Esophagus squamous epithelium (tissue), 4 donors: ENCODE data around the gene SLC30A7.

ENCODE experiments used
- POLR2A ChIP-seq, 4 donors: fragments of 450-650 bp; IDR thresholded peaks; one replicate each; pipeline ENCODE4 v1.6.1; 2017; ENCODE audit warnings: antibody characterized with exemption in 4 of 4, mild to moderate bottlenecking in 4 of 4, moderate library complexity in 3 of 4
- TF ChIP-seq, protein P1 (sequence below), 6 experiments: fragments of 450-650 bp in 4 of 6; fragments of 200-600 bp in 2 of 6; sonication (generic) in 2 of 6; IDR thresholded peaks; one replicate each; pipeline ENCODE4 v1.5.1; 2016 to 2019; ENCODE audit warnings: antibody characterized with exemption in 6 of 6, mild to moderate bottlenecking in 4 of 6, moderate library complexity in 4 of 6

- TF ChIP-seq POLR2A (IDR thresholded peaks at IDR 0.05) = no peak
- TF ChIP-seq, protein P1, sequence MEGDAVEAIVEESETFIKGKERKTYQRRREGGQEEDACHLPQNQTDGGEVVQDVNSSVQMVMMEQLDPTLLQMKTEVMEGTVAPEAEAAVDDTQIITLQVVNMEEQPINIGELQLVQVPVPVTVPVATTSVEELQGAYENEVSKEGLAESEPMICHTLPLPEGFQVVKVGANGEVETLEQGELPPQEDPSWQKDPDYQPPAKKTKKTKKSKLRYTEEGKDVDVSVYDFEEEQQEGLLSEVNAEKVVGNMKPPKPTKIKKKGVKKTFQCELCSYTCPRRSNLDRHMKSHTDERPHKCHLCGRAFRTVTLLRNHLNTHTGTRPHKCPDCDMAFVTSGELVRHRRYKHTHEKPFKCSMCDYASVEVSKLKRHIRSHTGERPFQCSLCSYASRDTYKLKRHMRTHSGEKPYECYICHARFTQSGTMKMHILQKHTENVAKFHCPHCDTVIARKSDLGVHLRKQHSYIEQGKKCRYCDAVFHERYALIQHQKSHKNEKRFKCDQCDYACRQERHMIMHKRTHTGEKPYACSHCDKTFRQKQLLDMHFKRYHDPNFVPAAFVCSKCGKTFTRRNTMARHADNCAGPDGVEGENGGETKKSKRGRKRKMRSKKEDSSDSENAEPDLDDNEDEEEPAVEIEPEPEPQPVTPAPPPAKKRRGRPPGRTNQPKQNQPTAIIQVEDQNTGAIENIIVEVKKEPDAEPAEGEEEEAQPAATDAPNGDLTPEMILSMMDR (IDR thresholded peaks at IDR 0.05) = no peak
These were observed 133.3 kb downstream of the SLC30A7 start for GRCh38 chr1:101029184-101029583.
